ENCODE results near the gene CDKN2D. TPM values are rescaled to one million over a fixed set of nuclear protein-coding genes. Genes with fewer than 3 reads are reported as not detected.

Gene CDKN2D
- total and polyA plus RNA-seq, 2 of the 13 experiments (the other 11 are each of a cell fraction or from before 2014, with no cell fraction given): 5.4 to 8.6 TPM

- no peak overlapping the region for H3K9ac ChIP-seq (ENCODE audit: insufficient read depth, low read depth, low read length)
- WGBS (ENCODE audit: low lambda C conversion rate): 46% methylated on average over 6 of the region's 10 CpGs
- no peaks in the 10 kb centered on the region for H3K36me3 ChIP-seq (replicated peaks in 1 of 2; ENCODE audit: control insufficient read depth in 1 of 2, insufficient read depth in 2 of 2, low read length in 2 of 2)
- POLR2A ChIA-PET: no interaction called here
- peak overlapping the region; percentile 74; the same call in 1 of the 2 replicates for H3K4me2 ChIP-seq (ENCODE audit: low read depth, low read length)
- no peak overlapping the region for H2AFZ ChIP-seq (ENCODE audit: low read length)
- H3K9me3 ChIP-seq (ENCODE audit: low read length): no peaks in the 10 kb centered on the region
- H4K20me1 ChIP-seq (ENCODE audit: insufficient read depth, low read length): no peaks in the 10 kb centered on the region
- in situ Hi-C loops (cut with HindIII; ENCODE audit: extremely low pct_ligation_motif_present, low pct_unique_long_range_greater_than_20kb) (no loop called here), intact Hi-C loops (cut with micrococcal nuclease; ENCODE audit: unreplicated experiment) (no loop called here)
- ATAC-seq: peak; percentile 6; the same call in 2 of the 3 replicates
- peak overlapping the region; percentile 26 to 66 (median 34); a peak in 5 of 6 replicates for H3K4me3 ChIP-seq (replicated peaks in 1 of 3; ENCODE audit: insufficient read depth in 1 of 3, low read depth in 2 of 3, low read length in 3 of 3)
- CTCF ChIA-PET (ENCODE audit: low intra/inter-chr PET ratio, low total read pairs): no interaction called here
- no peak for FAIRE-seq
- DNase-seq (ENCODE audit: low spot score): no peak
- BruUV-seq (replicated peaks): no TSS peak
- H3K79me2 ChIP-seq (ENCODE audit: insufficient read depth, low read length): no peaks in the 10 kb centered on the region
- peaks cover 15 to 66% of the 10 kb centered on the region in 2 experiments for H3K27me3 ChIP-seq (ENCODE audit: control insufficient read depth in 1 of 2, insufficient read depth in 2 of 2, low read length in 2 of 2)
- no peak overlapping the region for H3K27ac ChIP-seq (ENCODE audit: extremely low read length, insufficient read depth, low read length)
- H3K4me1 ChIP-seq (ENCODE audit: insufficient read depth, low read length): peaks cover 42% of the 10 kb centered on the region
- TF ChIP-seq ATM (IDR thresholded peaks at IDR 0.05; ENCODE audit: borderline replicate concordance): no peak
- no peak for TF ChIP-seq MEF2D (CRISPR knock-in tag; IDR thresholded peaks at IDR 0.05)
- no peak for TF ChIP-seq ZNF20 (CRISPR knock-in tag; IDR thresholded peaks at IDR 0.05)
- no peak for TF ChIP-seq YEATS4 (CRISPR knock-in tag; IDR thresholded peaks at IDR 0.05; ENCODE audit: borderline replicate concordance)
- TF ChIP-seq, protein P1, sequence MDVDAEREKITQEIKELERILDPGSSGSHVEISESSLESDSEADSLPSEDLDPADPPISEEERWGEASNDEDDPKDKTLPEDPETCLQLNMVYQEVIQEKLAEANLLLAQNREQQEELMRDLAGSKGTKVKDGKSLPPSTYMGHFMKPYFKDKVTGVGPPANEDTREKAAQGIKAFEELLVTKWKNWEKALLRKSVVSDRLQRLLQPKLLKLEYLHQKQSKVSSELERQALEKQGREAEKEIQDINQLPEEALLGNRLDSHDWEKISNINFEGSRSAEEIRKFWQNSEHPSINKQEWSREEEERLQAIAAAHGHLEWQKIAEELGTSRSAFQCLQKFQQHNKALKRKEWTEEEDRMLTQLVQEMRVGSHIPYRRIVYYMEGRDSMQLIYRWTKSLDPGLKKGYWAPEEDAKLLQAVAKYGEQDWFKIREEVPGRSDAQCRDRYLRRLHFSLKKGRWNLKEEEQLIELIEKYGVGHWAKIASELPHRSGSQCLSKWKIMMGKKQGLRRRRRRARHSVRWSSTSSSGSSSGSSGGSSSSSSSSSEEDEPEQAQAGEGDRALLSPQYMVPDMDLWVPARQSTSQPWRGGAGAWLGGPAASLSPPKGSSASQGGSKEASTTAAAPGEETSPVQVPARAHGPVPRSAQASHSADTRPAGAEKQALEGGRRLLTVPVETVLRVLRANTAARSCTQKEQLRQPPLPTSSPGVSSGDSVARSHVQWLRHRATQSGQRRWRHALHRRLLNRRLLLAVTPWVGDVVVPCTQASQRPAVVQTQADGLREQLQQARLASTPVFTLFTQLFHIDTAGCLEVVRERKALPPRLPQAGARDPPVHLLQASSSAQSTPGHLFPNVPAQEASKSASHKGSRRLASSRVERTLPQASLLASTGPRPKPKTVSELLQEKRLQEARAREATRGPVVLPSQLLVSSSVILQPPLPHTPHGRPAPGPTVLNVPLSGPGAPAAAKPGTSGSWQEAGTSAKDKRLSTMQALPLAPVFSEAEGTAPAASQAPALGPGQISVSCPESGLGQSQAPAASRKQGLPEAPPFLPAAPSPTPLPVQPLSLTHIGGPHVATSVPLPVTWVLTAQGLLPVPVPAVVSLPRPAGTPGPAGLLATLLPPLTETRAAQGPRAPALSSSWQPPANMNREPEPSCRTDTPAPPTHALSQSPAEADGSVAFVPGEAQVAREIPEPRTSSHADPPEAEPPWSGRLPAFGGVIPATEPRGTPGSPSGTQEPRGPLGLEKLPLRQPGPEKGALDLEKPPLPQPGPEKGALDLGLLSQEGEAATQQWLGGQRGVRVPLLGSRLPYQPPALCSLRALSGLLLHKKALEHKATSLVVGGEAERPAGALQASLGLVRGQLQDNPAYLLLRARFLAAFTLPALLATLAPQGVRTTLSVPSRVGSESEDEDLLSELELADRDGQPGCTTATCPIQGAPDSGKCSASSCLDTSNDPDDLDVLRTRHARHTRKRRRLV (CRISPR knock-in tag; IDR thresholded peaks at IDR 0.05): no peak
- TF ChIP-seq PBX2 (CRISPR knock-in tag; IDR thresholded peaks at IDR 0.05): no peak
- no peak for TF ChIP-seq ZKSCAN1 (IDR thresholded peaks at IDR 0.05; ENCODE audit: low read length)
- TF ChIP-seq KAT7 (CRISPR knock-in tag; IDR thresholded peaks at IDR 0.05; ENCODE audit: borderline replicate concordance): no peak
- TF ChIP-seq EED (CRISPR knock-in tag; IDR thresholded peaks at IDR 0.05): no peak
- no peak for TF ChIP-seq AFF4 (CRISPR knock-in tag; IDR thresholded peaks at IDR 0.05)
- TF ChIP-seq RARA (CRISPR knock-in tag; IDR thresholded peaks at IDR 0.05): no peak
These were observed 52.0 kb downstream of the CDKN2D start for GRCh38 chr19:10516671-10517286.

Data from HepG2 (cell line).